Measurements from ENCODE around the gene CALY.
"Not testable (repeated sequence)": the region's sequence is repeated elsewhere in the genome, so short reads cannot be mapped to it uniquely, and the experiment has no call there.

Gene CALY

GRCh38 chr10:133336577-133337369 is at the start of gene CALY:
Gene CALY (minus strand): TSS chr10:133336896. CDS start chr10:133328989, 7,907 bp downstream.
- DNase-seq (ENCODE audit: low spot score), result no peak

GRCh38 chr10:133385214-133385613 is 48.5 kb upstream of the CALY start:
- DNase-seq (ENCODE audit: low spot score), result no peak

- no peak for DNase-seq (ENCODE audit: low spot score)
Observed at GRCh38 chr10:133384071-133384470, 47.4 kb upstream of the CALY start.

GRCh38 chr10:133383551-133383950 is 46.9 kb upstream of the CALY start:
- DNase-seq (ENCODE audit: low spot score), result no peak

GRCh38 chr10:133381036-133381435 is 44.3 kb upstream of the CALY start:
- DNase-seq (ENCODE audit: low spot score), result no peak

GRCh38 chr10:133379801-133380666 is 43.3 kb upstream of the CALY start:
- no peak for DNase-seq (ENCODE audit: low spot score)

- peak; percentile 87 for DNase-seq (ENCODE audit: low spot score)
Observed at GRCh38 chr10:133379152-133379800, 42.6 kb upstream of the CALY start, which contains the start of gene PAOX. Gene PAOX (plus strand): TSS chr10:133379262. CDS start chr10:133379317, 55 bp downstream.

GRCh38 chr10:133378251-133379096 is 41.8 kb upstream of the CALY start:
- peak; percentile 50 for DNase-seq (ENCODE audit: low spot score)

GRCh38 chr10:133377818-133378250 is 41.1 kb upstream of the CALY start:
- no peak for DNase-seq (ENCODE audit: low spot score)

- no peak for DNase-seq (ENCODE audit: low spot score)
Observed at GRCh38 chr10:133377025-133377817, 40.5 kb upstream of the CALY start.

- DNase-seq (ENCODE audit: low spot score), result not testable (repeated sequence)
Observed at GRCh38 chr10:133376183-133376582, 39.5 kb upstream of the CALY start.

- DNase-seq (ENCODE audit: low spot score), result no peak
Observed at GRCh38 chr10:133375357-133376115, 38.8 kb upstream of the CALY start.

GRCh38 chr10:133373174-133374090 is 36.7 kb upstream of the CALY start, which contains the start of gene ECHS1:
Gene ECHS1 (minus strand): TSS chr10:133373354. CDS start chr10:133373333, 21 bp downstream.
- peak; percentile 99 for DNase-seq (ENCODE audit: low spot score)

- no peak for DNase-seq (ENCODE audit: low spot score)
Observed at GRCh38 chr10:133372507-133372906, 35.8 kb upstream of the CALY start.

- no peak for DNase-seq (ENCODE audit: low spot score)
Observed at GRCh38 chr10:133370030-133370786, 33.5 kb upstream of the CALY start.

- DNase-seq (ENCODE audit: low spot score), result no peak
Observed at GRCh38 chr10:133368153-133368552, 31.5 kb upstream of the CALY start.

GRCh38 chr10:133367461-133367860 is 30.8 kb upstream of the CALY start:
- DNase-seq (ENCODE audit: low spot score), result not testable (repeated sequence)

GRCh38 chr10:133366751-133367150 is 30.1 kb upstream of the CALY start:
- DNase-seq (ENCODE audit: low spot score), result no peak

Data from AG08395 (cell line).